LNCAP (cell line): ENCODE measurements around the gene GCHFR.

Source experiments
- CTCF ChIP-seq: fragments of 450-650 bp; IDR thresholded peaks from 2 replicates; pipeline ENCODE4 v1.5.1; 2017; ENCODE audit warnings: mild to moderate bottlenecking

Gene GCHFR

GRCh38 chr15:40796041-40796440 is 32.2 kb downstream of the GCHFR start:
- TF ChIP-seq CTCF: no peak

- TF ChIP-seq CTCF: no peak
These were observed 32.6 kb downstream of the GCHFR start for GRCh38 chr15:40796512-40796911.

GRCh38 chr15:40799523-40799922 is 35.7 kb downstream of the GCHFR start:
- no peak for TF ChIP-seq CTCF

- no peak for TF ChIP-seq CTCF
These were observed 39.2 kb downstream of the GCHFR start for GRCh38 chr15:40803076-40803475.

- TF ChIP-seq CTCF: no peak
These were observed 39.8 kb downstream of the GCHFR start for GRCh38 chr15:40803688-40804087.

GRCh38 chr15:40806672-40807027 is 42.8 kb downstream of the GCHFR start:
- no peak for TF ChIP-seq CTCF

GRCh38 chr15:40807028-40807887 is 43.4 kb downstream of the GCHFR start, which contains the start of the genes DNAJC17 and ZFYVE19:
Gene DNAJC17 (minus strand): TSS chr15:40807473. CDS start chr15:40807446, 27 bp downstream.
Gene ZFYVE19 (plus strand): TSS chr15:40807089. CDS start chr15:40807590, 501 bp downstream.
- no peak for TF ChIP-seq CTCF
